ENCODE measurements around the gene FKBP2.
A peak's percentile ranks its signal among the peaks of the same experiment; 100 is the strongest.

Gene FKBP2

GRCh38 chr11:64265176-64266160, 24.6 kb downstream of the FKBP2 start:
- no peak for DNase-seq

GRCh38 chr11:64266339-64266738, 25.4 kb downstream of the FKBP2 start:
- DNase-seq: no peak

- DNase-seq: no peak
These were observed 26.5 kb downstream of the FKBP2 start for GRCh38 chr11:64267207-64267945.

- DNase-seq: no peak
These were observed 27.4 kb downstream of the FKBP2 start for GRCh38 chr11:64268025-64268892.

GRCh38 chr11:64268893-64269539, 28.1 kb downstream of the FKBP2 start:
- DNase-seq: no peak

GRCh38 chr11:64269540-64270220, 28.8 kb downstream of the FKBP2 start:
- DNase-seq: peak; percentile 98

- no peak for DNase-seq
These were observed 34.3 kb downstream of the FKBP2 start for GRCh38 chr11:64275031-64275800.

- DNase-seq: no peak
These were observed 34.9 kb downstream of the FKBP2 start for GRCh38 chr11:64275841-64276240.

- no peak for DNase-seq
These were observed 35.9 kb downstream of the FKBP2 start for GRCh38 chr11:64276653-64277431.

GRCh38 chr11:64278576-64279190, 37.8 kb downstream of the FKBP2 start:
- DNase-seq: no peak

- no peak for DNase-seq
These were observed 41.3 kb downstream of the FKBP2 start for GRCh38 chr11:64281957-64282770.

GRCh38 chr11:64283092-64283491, 42.2 kb downstream of the FKBP2 start:
- no peak for DNase-seq

GRCh38 chr11:64284048-64284961, 43.4 kb downstream of the FKBP2 start, which contains the start of gene BAD:
BAD (minus strand) TSS chr11:64284665; CDS start chr11:64284368, 297 bp downstream.
- peak; percentile 77 for DNase-seq

- DNase-seq: peak; percentile 71
These were observed 44.3 kb downstream of the FKBP2 start, which contains the start of gene GPR137 for GRCh38 chr11:64284962-64285884. GPR137 (plus strand) TSS chr11:64285848; CDS start chr11:64286525, 677 bp downstream.

- DNase-seq: no peak
These were observed 45.2 kb downstream of the FKBP2 start for GRCh38 chr11:64285885-64286800.
